BLaER1 treated with 17β-estradiol and CSF1 and Interleukin-3, amounts not matched to agents 10 nM and 100 nM (cell line): ENCODE data around the gene GATAD2A.

ENCODE experiments used
- H3K27ac ChIP-seq, 11 experiments: shearing (Covaris generic); formaldehyde crosslinking; 2 replicates each; pipeline ENCODE4 v1.8.1; 2022
- H3K27me3 ChIP-seq, 11 experiments: shearing (Covaris generic); formaldehyde crosslinking; 2 replicates each; pipeline ENCODE4 v1.8.1; 2022
- H3K36me3 ChIP-seq, 11 experiments: shearing (Covaris generic); formaldehyde crosslinking; 2 replicates each; pipeline ENCODE4 v1.8.1; 2022
- H3K4me1 ChIP-seq, 10 experiments: shearing (Covaris generic); formaldehyde crosslinking; 2 replicates each; pipeline ENCODE4 v1.8.1; 2022
- H3K4me2 ChIP-seq, 11 experiments: shearing (Covaris generic); formaldehyde crosslinking; 2 replicates each; pipeline ENCODE4 v1.8.1; 2022
- H3K4me3 ChIP-seq, 10 experiments: shearing (Covaris generic); formaldehyde crosslinking; 2 replicates each; pipeline ENCODE4 v1.8.1; 2022
- H3K9ac ChIP-seq, 11 experiments: shearing (Covaris generic); formaldehyde crosslinking; 2 replicates each; pipeline ENCODE4 v1.8.1; 2022
- H3K9me3 ChIP-seq, 11 experiments: shearing (Covaris generic); formaldehyde crosslinking; replicated peaks in 1 of 11; 2 replicates each; pipeline ENCODE4 v1.8.1; 2022
- H4K20me1 ChIP-seq, 11 experiments: shearing (Covaris generic); formaldehyde crosslinking; 2 replicates each; pipeline ENCODE4 v1.8.1; 2022
- Cebpa-rat ChIP-seq, 11 experiments: shearing (Covaris generic); IDR thresholded peaks; 2 replicates each; pipeline ENCODE4 v1.8.1; 2022

The GATAD2A gene

DNA sequence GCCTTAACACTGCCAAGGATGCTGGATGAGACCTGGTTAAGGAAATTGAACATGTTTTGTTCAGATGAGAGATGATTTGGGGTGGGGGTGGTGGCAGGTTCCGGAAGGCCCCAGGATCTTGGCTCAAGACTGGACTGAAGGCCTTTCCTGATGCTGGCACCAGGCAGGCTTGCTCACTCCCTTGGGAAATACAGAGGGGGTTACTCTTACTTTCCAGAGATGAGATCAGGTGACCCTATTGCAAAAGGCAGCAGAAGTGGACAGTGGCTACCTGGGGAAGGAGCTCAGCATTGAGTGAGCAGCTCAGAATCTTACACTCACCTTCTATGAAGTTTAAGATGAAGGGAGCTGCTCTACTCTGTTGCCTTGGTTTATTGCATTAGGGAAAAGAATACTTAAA is 10.8 kb downstream of the GATAD2A start:
- H3K9ac ChIP-seq: no peak overlapping the region
- no peak for TF ChIP-seq Cebpa-rat (IDR thresholded peaks at IDR 0.05)
- peaks cover 10 to 56% (median 29%) of the 10 kb centered on the region in 11 experiments; a peak in 18 of 22 replicates for H3K36me3 ChIP-seq
- H3K4me2 ChIP-seq: peak overlapping the region; percentile 54 to 96 (median 83)
- H3K9me3 ChIP-seq: no peaks in the 10 kb centered on the region
- H3K27me3 ChIP-seq: no peaks in the 10 kb centered on the region
- peaks cover 59 to 88% (median 76%) of the 10 kb centered on the region in 10 experiments for H3K4me1 ChIP-seq
- no peak overlapping the region for H3K27ac ChIP-seq
- H4K20me1 ChIP-seq: peaks cover 100% of the 10 kb centered on the region in 11 experiments
- H3K4me3 ChIP-seq: no peak overlapping the region

DNA sequence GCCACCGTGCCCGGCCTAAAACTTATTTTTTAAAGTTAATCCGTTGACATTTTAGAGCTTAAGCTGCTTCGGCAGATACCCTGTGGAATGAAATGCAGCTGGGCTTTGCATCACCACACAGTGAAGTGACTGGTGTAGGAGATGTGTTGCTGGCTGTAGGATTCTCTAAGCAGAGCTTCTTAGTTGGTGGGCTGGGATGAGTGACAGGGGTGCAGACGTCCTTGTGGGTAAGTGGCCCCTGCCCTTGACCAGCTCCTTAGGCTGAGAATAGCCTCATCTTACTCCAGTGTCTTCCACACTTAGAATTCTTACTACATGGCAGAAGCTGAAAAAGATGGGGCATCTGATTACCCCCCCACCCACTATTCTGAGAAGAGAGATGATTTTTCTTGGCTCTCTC is 11.6 kb downstream of the GATAD2A start:
- H3K27me3 ChIP-seq: no peaks in the 10 kb centered on the region
- no peak for TF ChIP-seq Cebpa-rat (IDR thresholded peaks at IDR 0.05)
- H3K4me1 ChIP-seq: peaks cover 65 to 88% (median 82%) of the 10 kb centered on the region in 10 experiments
- H3K36me3 ChIP-seq: peaks cover 4 to 56% (median 24%) of the 10 kb centered on the region in 11 experiments; a peak in 17 of 22 replicates
- no peaks in the 10 kb centered on the region for H3K9me3 ChIP-seq
- no peak overlapping the region for H3K4me3 ChIP-seq
- H3K9ac ChIP-seq: peak overlapping the region in 5 of 11 experiments; percentile 35 to 72 (median 54); a peak in 5 of 22 replicates
- peak overlapping the region; percentile 78 to 96 (median 84) for H3K4me2 ChIP-seq
- H3K27ac ChIP-seq: no peak overlapping the region
- H4K20me1 ChIP-seq: peaks cover 100% of the 10 kb centered on the region in 11 experiments

DNA sequence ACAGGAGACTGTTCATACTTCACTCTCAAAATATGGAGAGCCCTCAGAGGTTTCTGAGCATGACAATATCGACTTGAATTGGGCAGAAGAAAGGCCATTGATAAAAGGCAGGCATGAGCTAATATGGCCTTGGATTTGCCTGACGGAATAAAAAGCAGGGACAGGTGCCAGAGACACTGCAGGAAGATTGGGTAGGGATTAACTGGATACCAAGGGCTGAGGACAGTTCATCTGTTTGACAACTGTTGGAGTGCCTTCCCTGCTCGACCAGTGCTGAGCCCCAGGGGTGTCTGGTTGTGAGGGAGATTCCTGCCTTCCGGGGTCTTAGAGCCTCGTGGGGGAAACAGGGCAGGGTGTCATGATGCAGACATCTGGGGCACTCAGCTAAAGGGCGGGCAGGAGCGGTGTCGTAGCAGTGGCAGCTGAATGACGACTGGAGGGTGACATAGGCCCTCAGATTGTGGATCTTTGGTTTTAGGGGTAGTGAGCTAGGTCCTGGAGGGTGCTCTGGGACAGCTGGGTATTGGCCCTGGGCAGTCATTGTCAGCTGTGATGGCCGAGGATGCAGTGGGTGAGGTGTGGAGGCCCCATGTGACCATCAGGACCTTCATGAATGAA is 12.3 kb downstream of the GATAD2A start:
- Histone ChIP-seq H4K20me1 (peaks cover 100% of the 10 kb centered on the region in 11 experiments), H3K36me3 (peaks cover 2 to 57% (median 22%) of the 10 kb centered on the region in 11 experiments; a peak in 18 of 22 replicates), H3K27ac (peak overlapping the region in 8 of 11 experiments; percentile 16 to 61 (median 48); a peak in 7 of 22 replicates), H3K4me3 (no peak overlapping the region), H3K9me3 (no peaks in the 10 kb centered on the region), H3K4me2 (peak overlapping the region; percentile 78 to 96 (median 84)), H3K27me3 (no peaks in the 10 kb centered on the region), H3K9ac (peak overlapping the region in 9 of 11 experiments; percentile 1 to 72 (median 54); a peak in 16 of 22 replicates), H3K4me1 (peaks cover 69 to 91% (median 82%) of the 10 kb centered on the region in 10 experiments)
- TF ChIP-seq Cebpa-rat (IDR thresholded peaks at IDR 0.05): no peak

DNA sequence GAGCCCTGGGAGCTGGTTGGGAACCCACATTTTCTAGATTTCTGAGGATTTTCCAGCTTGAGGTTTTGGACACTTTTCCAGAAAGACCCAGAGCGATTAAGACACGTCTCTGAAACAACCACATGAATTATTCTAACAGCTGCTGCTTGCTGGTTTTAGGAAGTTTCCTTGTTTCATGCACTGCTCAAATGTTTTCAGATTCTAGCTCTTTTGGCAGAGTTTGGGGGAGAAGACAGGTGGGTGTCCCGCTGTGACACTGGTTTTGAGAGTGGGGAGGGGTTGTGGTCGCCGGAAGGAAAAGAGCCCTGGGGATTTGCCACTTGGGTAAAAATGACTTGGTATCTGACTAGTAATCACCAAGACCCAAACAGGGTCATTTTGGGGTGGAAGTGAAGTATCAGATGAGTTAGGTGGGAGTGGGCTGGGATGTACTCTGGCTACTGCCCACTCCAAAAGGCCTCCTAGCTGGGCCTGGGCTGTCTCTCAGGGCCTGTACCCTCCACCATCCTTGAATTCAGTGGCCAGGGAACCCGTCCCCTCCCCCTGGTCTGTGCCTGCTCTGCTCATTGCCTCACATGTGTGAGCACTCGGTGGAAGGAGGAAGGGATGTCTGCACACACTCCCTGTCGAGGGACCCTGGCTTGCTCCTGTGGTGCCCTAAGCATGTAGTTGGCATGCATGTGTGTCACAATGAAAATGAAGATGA is 13.2 kb downstream of the GATAD2A start:
- Histone ChIP-seq H4K20me1 (peaks cover 100% of the 10 kb centered on the region in 11 experiments), H3K4me2 (peak overlapping the region; percentile 78 to 96 (median 84)), H3K9ac (peak overlapping the region; percentile 1 to 72 (median 48); a peak in 19 of 22 replicates), H3K4me1 (peaks cover 72 to 92% (median 82%) of the 10 kb centered on the region in 10 experiments), H3K36me3 (peaks cover 0 to 58% (median 23%) of the 10 kb centered on the region in 11 experiments; a peak in 18 of 22 replicates), H3K9me3 (no peaks in the 10 kb centered on the region), H3K27ac (peak overlapping the region in 10 of 11 experiments; percentile 15 to 61 (median 46); a peak in 18 of 22 replicates), H3K4me3 (peak overlapping the region in 4 of 10 experiments; percentile 9 to 26 (median 17); a peak in 4 of 20 replicates), H3K27me3 (no peaks in the 10 kb centered on the region)
- no peak for TF ChIP-seq Cebpa-rat (IDR thresholded peaks at IDR 0.05)

DNA sequence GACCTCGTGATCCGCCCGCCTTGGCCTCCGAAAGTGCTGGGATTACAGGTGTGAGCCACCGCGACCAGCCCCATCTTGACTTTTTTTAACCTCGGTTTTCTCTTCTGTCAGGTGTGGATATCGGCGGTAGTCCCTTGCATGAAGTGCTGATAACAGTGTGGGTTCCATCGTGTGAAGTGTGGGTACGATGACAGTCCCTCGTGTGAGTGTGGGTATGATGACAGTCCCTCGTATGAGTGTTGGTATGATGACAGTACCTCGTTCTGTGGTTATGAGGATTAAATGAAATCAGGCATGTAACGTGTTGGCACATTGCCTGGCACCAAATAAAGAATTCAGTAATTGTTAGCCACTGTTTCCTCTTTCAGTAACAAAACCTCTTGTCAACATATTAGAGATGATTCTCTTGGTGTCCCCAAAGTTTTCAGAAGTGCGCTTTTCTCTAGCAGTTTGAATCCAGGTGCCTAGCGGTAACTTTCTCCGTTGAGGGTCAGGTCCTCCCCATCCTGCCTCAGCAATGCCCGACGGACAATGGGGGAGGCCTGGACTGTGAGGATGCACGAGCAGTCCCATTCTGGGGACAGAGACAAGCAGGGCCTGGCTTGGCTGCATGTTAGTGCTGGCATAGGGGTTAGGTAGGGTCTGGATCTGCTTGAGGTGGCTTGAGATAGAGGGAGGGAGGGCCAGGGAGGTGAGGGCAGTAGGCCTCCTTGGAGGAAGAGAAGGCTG is 15.3 kb downstream of the GATAD2A start:
- Histone ChIP-seq H3K36me3 (peaks cover 0 to 51% (median 32%) of the 10 kb centered on the region in 11 experiments; a peak in 18 of 22 replicates), H3K9me3 (no peaks in the 10 kb centered on the region), H3K27me3 (no peaks in the 10 kb centered on the region), H3K9ac (peak overlapping the region in 6 of 11 experiments; percentile 18 to 28 (median 22); a peak in 5 of 22 replicates), H3K4me3 (no peak overlapping the region), H3K4me2 (peak overlapping the region; percentile 37 to 86 (median 74)), H3K27ac (peak overlapping the region in 6 of 11 experiments; percentile 4 to 54 (median 28); a peak in 8 of 22 replicates), H3K4me1 (peaks cover 73 to 97% (median 95%) of the 10 kb centered on the region in 10 experiments), H4K20me1 (peaks cover 100% of the 10 kb centered on the region in 11 experiments)
- TF ChIP-seq Cebpa-rat (IDR thresholded peaks at IDR 0.05): no peak

DNA sequence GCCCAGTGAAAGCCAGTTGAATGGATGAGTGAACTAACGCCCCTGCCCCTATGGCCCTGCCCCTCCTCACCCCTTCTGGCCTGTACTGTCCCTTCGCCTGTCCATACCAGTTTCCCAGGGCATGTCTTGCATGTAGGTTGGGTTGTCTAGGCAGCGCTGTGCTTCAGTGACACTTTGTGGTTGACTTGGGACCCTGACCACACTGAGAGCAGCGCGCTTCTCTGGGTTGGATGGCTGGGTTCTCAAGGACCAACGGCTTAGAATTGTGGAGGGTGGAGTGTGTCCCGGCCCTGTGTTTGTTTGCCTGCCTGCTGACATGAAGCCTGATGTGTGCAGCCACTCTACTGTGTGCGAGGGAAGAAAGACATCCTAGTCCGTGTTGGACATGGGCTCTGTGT is 15.8 kb downstream of the GATAD2A start:
- Histone ChIP-seq H3K27me3 (no peaks in the 10 kb centered on the region), H3K27ac (peak overlapping the region in 5 of 11 experiments; percentile 4 to 54 (median 28); a peak in 8 of 22 replicates), H3K9ac (peak overlapping the region in 7 of 11 experiments; percentile 18 to 28 (median 23); a peak in 5 of 22 replicates), H3K36me3 (peaks cover 0 to 50% (median 30%) of the 10 kb centered on the region in 11 experiments; a peak in 18 of 22 replicates), H4K20me1 (peaks cover 100% of the 10 kb centered on the region in 11 experiments), H3K4me2 (peak overlapping the region; percentile 37 to 86 (median 74)), H3K4me1 (peaks cover 73 to 97% (median 95%) of the 10 kb centered on the region in 10 experiments), H3K4me3 (no peak overlapping the region), H3K9me3 (no peaks in the 10 kb centered on the region)
- TF ChIP-seq Cebpa-rat (IDR thresholded peaks at IDR 0.05): no peak

DNA sequence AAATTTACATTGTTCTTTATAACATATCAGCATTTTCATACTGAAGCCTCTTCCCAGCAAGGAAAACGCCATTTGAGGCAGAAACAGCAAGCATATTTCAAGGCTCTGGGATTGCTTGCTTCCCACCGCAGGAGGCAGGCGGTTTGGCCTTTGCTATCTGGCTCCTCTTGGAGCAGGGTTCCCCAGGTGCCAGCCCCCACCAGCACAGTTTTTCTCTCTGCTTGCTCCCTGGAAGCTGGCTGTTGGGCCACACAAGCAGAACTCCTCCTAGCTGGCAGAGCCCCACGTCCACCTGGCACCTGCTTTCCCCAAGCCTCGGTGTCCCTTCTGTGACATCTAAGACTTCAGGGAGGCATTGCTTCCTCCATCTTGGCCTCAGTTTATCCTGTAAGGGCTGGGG is 16.7 kb downstream of the GATAD2A start:
- no peak for TF ChIP-seq Cebpa-rat (IDR thresholded peaks at IDR 0.05)
- Histone ChIP-seq H3K9ac (no peak overlapping the region), H3K27me3 (no peaks in the 10 kb centered on the region), H3K4me2 (peak overlapping the region in 6 of 11 experiments; percentile 64 to 86 (median 73); a peak in 4 of 22 replicates), H3K27ac (no peak overlapping the region), H3K4me3 (no peak overlapping the region), H3K36me3 (peaks cover 5 to 59% (median 30%) of the 10 kb centered on the region in 11 experiments; a peak in 19 of 22 replicates), H3K4me1 (peaks cover 73 to 97% (median 95%) of the 10 kb centered on the region in 10 experiments), H3K9me3 (no peaks in the 10 kb centered on the region), H4K20me1 (peaks cover 100% of the 10 kb centered on the region in 11 experiments)

DNA sequence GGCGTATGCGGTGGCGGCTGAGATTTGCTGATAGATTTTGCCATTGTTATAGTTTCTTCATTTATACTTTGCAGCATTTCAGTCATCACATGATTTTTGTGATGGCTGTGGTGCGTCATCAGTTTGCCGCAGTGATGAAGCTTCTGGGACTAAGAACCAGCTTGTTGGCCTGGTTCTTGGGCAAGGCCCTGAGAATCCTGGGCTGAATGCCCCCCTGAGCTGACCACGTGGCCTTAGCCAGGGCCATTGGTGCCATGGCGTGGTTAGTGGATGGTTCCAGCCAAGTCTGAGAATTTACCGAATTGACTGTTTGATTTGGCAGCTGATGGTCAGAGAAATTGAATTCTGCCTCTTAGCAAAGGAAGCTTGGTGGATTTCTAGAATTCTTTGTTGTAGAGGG is 17.8 kb downstream of the GATAD2A start:
- Histone ChIP-seq H3K4me1 (peaks cover 73 to 96% (median 91%) of the 10 kb centered on the region in 10 experiments), H3K27me3 (no peaks in the 10 kb centered on the region), H3K4me2 (peak overlapping the region in 3 of 11 experiments; percentile 40 to 70 (median 60); a peak in 4 of 22 replicates), H3K9me3 (no peaks in the 10 kb centered on the region), H3K36me3 (peaks cover 5 to 71% (median 41%) of the 10 kb centered on the region in 11 experiments), H3K4me3 (no peak overlapping the region), H3K27ac (no peak overlapping the region), H4K20me1 (peaks cover 100% of the 10 kb centered on the region in 11 experiments), H3K9ac (no peak overlapping the region)
- TF ChIP-seq Cebpa-rat (IDR thresholded peaks at IDR 0.05): no peak
